NT2/D1 (cell line): ENCODE results near the gene TGM2.

ENCODE experiments used
- DNase-seq: peaks from one replicate; pipeline ENCODE4 v3.0.0-alpha.2; 2011; ENCODE audit warnings: low read depth, low spot score
- H3K27me3 ChIP-seq: 2 replicates; pipeline ENCODE4 v1.6.0; 2011; ENCODE audit warnings: mild to moderate bottlenecking; ENCODE audit not compliant: insufficient read length, insufficient read depth
- H3K36me3 ChIP-seq: 2 replicates; pipeline ENCODE4 v1.6.1; 2011; ENCODE audit warnings: mild to moderate bottlenecking, low read length, mixed read lengths; ENCODE audit not compliant: insufficient read depth, insufficient read length
- H3K4me1 ChIP-seq: 2 replicates; pipeline ENCODE4 v1.5.1; 2011; ENCODE audit not compliant: insufficient read depth, insufficient read length
- H3K4me3 ChIP-seq: 2 replicates; pipeline ENCODE4 v1.5.1; 2011; ENCODE audit warnings: low read depth; ENCODE audit not compliant: insufficient read length
- H3K9ac ChIP-seq: 2 replicates; pipeline ENCODE4 v1.6.0; 2011; ENCODE audit warnings: low read depth; ENCODE audit not compliant: insufficient read length
- H3K9me3 ChIP-seq: 2 replicates; pipeline ENCODE4 v1.5.1; 2011; ENCODE audit warnings: mild to moderate bottlenecking, low read length; ENCODE audit not compliant: insufficient read depth
- SUZ12 ChIP-seq: IDR thresholded peaks from 2 replicates; pipeline ENCODE4 v1.6.1; 2011; ENCODE audit not compliant: insufficient read length, insufficient read depth; ENCODE audit errors: extremely low read depth
- YY1 ChIP-seq: IDR thresholded peaks from 2 replicates; pipeline ENCODE4 v1.6.1; 2011; ENCODE audit not compliant: insufficient read length, insufficient read depth
- ZNF274 ChIP-seq: IDR thresholded peaks from 2 replicates; pipeline ENCODE4 v1.6.1; 2011; ENCODE audit warnings: mild to moderate bottlenecking, low read depth, low read length

The TGM2 gene

GRCh38 chr20:38192323-38192885 is 27.3 kb upstream of the TGM2 start:
- no peak overlapping the region for H3K4me3 ChIP-seq
- no peaks in the 10 kb centered on the region for H3K4me1 ChIP-seq
- H3K9me3 ChIP-seq = no peaks in the 10 kb centered on the region
- no peak overlapping the region for H3K9ac ChIP-seq
- DNase-seq = no peak
- no peaks in the 10 kb centered on the region for H3K36me3 ChIP-seq
- no peak for TF ChIP-seq SUZ12
- TF ChIP-seq YY1 = no peak
- H3K27me3 ChIP-seq = no peaks in the 10 kb centered on the region

GRCh38 chr20:38191654-38192053 is 26.6 kb upstream of the TGM2 start:
- DNase-seq = no peak
- Histone ChIP-seq H3K36me3 (no peaks in the 10 kb centered on the region), H3K27me3 (no peaks in the 10 kb centered on the region), H3K4me1 (no peaks in the 10 kb centered on the region), H3K4me3 (no peak overlapping the region), H3K9me3 (no peaks in the 10 kb centered on the region), H3K9ac (no peak overlapping the region)
- no peak for TF ChIP-seq YY1
- no peak for TF ChIP-seq ZNF274
- TF ChIP-seq SUZ12 = no peak

GRCh38 chr20:38190936-38191371 is 25.9 kb upstream of the TGM2 start:
- no peaks in the 10 kb centered on the region for H3K27me3 ChIP-seq
- H3K4me3 ChIP-seq = no peak overlapping the region
- H3K4me1 ChIP-seq = no peaks in the 10 kb centered on the region
- no peak overlapping the region for H3K9ac ChIP-seq
- DNase-seq = no peak
- no peaks in the 10 kb centered on the region for H3K9me3 ChIP-seq
- TF ChIP-seq ZNF274 (no peak), YY1 (no peak), SUZ12 (no peak)
- H3K36me3 ChIP-seq = no peaks in the 10 kb centered on the region

GRCh38 chr20:38190166-38190565 is 25.1 kb upstream of the TGM2 start:
- no peak for DNase-seq

GRCh38 chr20:38187517-38187916 is 22.4 kb upstream of the TGM2 start:
- Histone ChIP-seq H3K4me3 (no peak overlapping the region), H3K4me1 (no peaks in the 10 kb centered on the region), H3K27me3 (no peaks in the 10 kb centered on the region), H3K9me3 (peaks cover 1% of the 10 kb centered on the region; the same call in 1 of the 2 replicates), H3K9ac (no peak overlapping the region), H3K36me3 (no peaks in the 10 kb centered on the region)
- TF ChIP-seq YY1 = no peak
- TF ChIP-seq SUZ12 = no peak
- TF ChIP-seq ZNF274 = no peak
- no peak for DNase-seq

More at GRCh38 chr20:38190166-38190565, 25.1 kb upstream of the TGM2 start:
- H3K9me3 ChIP-seq = no peaks in the 10 kb centered on the region
- no peak overlapping the region for H3K4me3 ChIP-seq
- TF ChIP-seq ZNF274 (no peak), YY1 (no peak), SUZ12 (no peak)
- no peaks in the 10 kb centered on the region for H3K4me1 ChIP-seq
- no peak overlapping the region for H3K9ac ChIP-seq
- H3K27me3 ChIP-seq = no peaks in the 10 kb centered on the region
- no peaks in the 10 kb centered on the region for H3K36me3 ChIP-seq

GRCh38 chr20:38186788-38187221 is 21.7 kb upstream of the TGM2 start:
- no peak overlapping the region for H3K4me3 ChIP-seq
- TF ChIP-seq SUZ12 (no peak), ZNF274 (no peak), YY1 (no peak)
- DNase-seq = no peak

GRCh38 chr20:38184101-38184500 is 19.0 kb upstream of the TGM2 start:
- Histone ChIP-seq H3K27me3 (no peaks in the 10 kb centered on the region), H3K9me3 (peaks cover 11% of the 10 kb centered on the region; the same call in 1 of the 2 replicates), H3K9ac (no peak overlapping the region), H3K4me1 (no peaks in the 10 kb centered on the region), H3K36me3 (no peaks in the 10 kb centered on the region), H3K4me3 (no peak overlapping the region)
- TF ChIP-seq ZNF274 = no peak
- no peak for DNase-seq

More at GRCh38 chr20:38186788-38187221, 21.7 kb upstream of the TGM2 start:
- no peak overlapping the region for H3K9ac ChIP-seq
- peaks cover 8% of the 10 kb centered on the region; the same call in 1 of the 2 replicates for H3K9me3 ChIP-seq
- no peaks in the 10 kb centered on the region for H3K27me3 ChIP-seq
- H3K36me3 ChIP-seq = no peaks in the 10 kb centered on the region
- H3K4me1 ChIP-seq = no peaks in the 10 kb centered on the region

- Histone ChIP-seq H3K36me3 (no peaks in the 10 kb centered on the region), H3K9ac (no peak overlapping the region), H3K9me3 (peaks cover 11% of the 10 kb centered on the region; the same call in 1 of the 2 replicates), H3K4me3 (no peak overlapping the region), H3K27me3 (no peaks in the 10 kb centered on the region), H3K4me1 (no peaks in the 10 kb centered on the region)
- DNase-seq = no peak
- TF ChIP-seq YY1 (no peak), ZNF274 (no peak), SUZ12 (no peak)
These were observed 16.9 kb upstream of the TGM2 start for GRCh38 chr20:38181971-38182370.
